ENCODE results near the gene SPECC1.
A peak's percentile ranks its signal among the peaks of the same experiment; 100 is the strongest.

SPECC1 gene

GRCh38 chr17:20121359-20122253 is 112.4 kb downstream of the SPECC1 start:
- Histone ChIP-seq H3K9me3 (ENCODE audit: insufficient read depth, low read depth, low read length) (no peaks in the 10 kb centered on the region), H3K36me3 (ENCODE audit: insufficient read depth, low read length) (no peaks in the 10 kb centered on the region), H3K27ac (ENCODE audit: low read depth, low read length) (no peak overlapping the region), H3K4me3 (ENCODE audit: low read length) (no peak overlapping the region), H3K27me3 (ENCODE audit: insufficient read depth, low read length) (no peaks in the 10 kb centered on the region), H3K9ac (ENCODE audit: low read depth, low read length) (no peak overlapping the region), H3K4me1 (ENCODE audit: insufficient read depth, low read length) (no peaks in the 10 kb centered on the region)
- WGBS, result 66% methylated on average over 11 of the region's 11 CpGs

- 92% methylated on average over 8 of the region's 8 CpGs for WGBS
- H3K27ac ChIP-seq (ENCODE audit: low read depth, low read length), result no peak overlapping the region
- no peak overlapping the region for H3K4me3 ChIP-seq (ENCODE audit: low read length)
Measured at GRCh38 chr17:20122254-20122879, 113.2 kb downstream of the SPECC1 start.

GRCh38 chr17:20123209-20123608 is 114.0 kb downstream of the SPECC1 start:
- H3K4me3 ChIP-seq (ENCODE audit: low read length), result no peak overlapping the region
- H3K4me1 ChIP-seq (ENCODE audit: insufficient read depth, low read length), result no peaks in the 10 kb centered on the region
- no peak overlapping the region for H3K27ac ChIP-seq (ENCODE audit: low read depth, low read length)
- H3K36me3 ChIP-seq (ENCODE audit: insufficient read depth, low read length), result no peaks in the 10 kb centered on the region
- no peak overlapping the region for H3K9ac ChIP-seq (ENCODE audit: low read depth, low read length)
- 84% methylated on average over 4 of the region's 4 CpGs for WGBS
- H3K9me3 ChIP-seq (ENCODE audit: insufficient read depth, low read depth, low read length), result no peaks in the 10 kb centered on the region
- H3K27me3 ChIP-seq (ENCODE audit: insufficient read depth, low read length), result no peaks in the 10 kb centered on the region

More at GRCh38 chr17:20122254-20122879, 113.2 kb downstream of the SPECC1 start:
- H3K4me1 ChIP-seq (ENCODE audit: insufficient read depth, low read length), result no peaks in the 10 kb centered on the region
- no peaks in the 10 kb centered on the region for H3K36me3 ChIP-seq (ENCODE audit: insufficient read depth, low read length)
- no peak overlapping the region for H3K9ac ChIP-seq (ENCODE audit: low read depth, low read length)
- H3K9me3 ChIP-seq (ENCODE audit: insufficient read depth, low read depth, low read length), result no peaks in the 10 kb centered on the region
- no peaks in the 10 kb centered on the region for H3K27me3 ChIP-seq (ENCODE audit: insufficient read depth, low read length)

GRCh38 chr17:20125724-20126123 is 116.6 kb downstream of the SPECC1 start:
- Histone ChIP-seq H3K4me3 (ENCODE audit: low read length) (no peak overlapping the region), H3K9me3 (ENCODE audit: insufficient read depth, low read depth, low read length) (peaks cover 5% of the 10 kb centered on the region; the same call in 1 of the 2 replicates), H3K27me3 (ENCODE audit: insufficient read depth, low read length) (no peaks in the 10 kb centered on the region), H3K27ac (ENCODE audit: low read depth, low read length) (no peak overlapping the region), H3K9ac (ENCODE audit: low read depth, low read length) (no peak overlapping the region), H3K4me1 (ENCODE audit: insufficient read depth, low read length) (no peaks in the 10 kb centered on the region), H3K36me3 (ENCODE audit: insufficient read depth, low read length) (no peaks in the 10 kb centered on the region)
- 93% methylated on average over 6 of the region's 6 CpGs for WGBS

- Histone ChIP-seq H3K27me3 (ENCODE audit: insufficient read depth, low read length) (no peaks in the 10 kb centered on the region), H3K9me3 (ENCODE audit: insufficient read depth, low read depth, low read length) (peaks cover 12% of the 10 kb centered on the region; the same call in 1 of the 2 replicates), H3K4me3 (ENCODE audit: low read length) (no peak overlapping the region), H3K4me1 (ENCODE audit: insufficient read depth, low read length) (no peaks in the 10 kb centered on the region), H3K36me3 (ENCODE audit: insufficient read depth, low read length) (no peaks in the 10 kb centered on the region), H3K9ac (ENCODE audit: low read depth, low read length) (no peak overlapping the region), H3K27ac (ENCODE audit: low read depth, low read length) (no peak overlapping the region)
- 94% methylated on average over 6 of the region's 6 CpGs for WGBS
Measured at GRCh38 chr17:20127360-20128035, 118.3 kb downstream of the SPECC1 start.

GRCh38 chr17:20128036-20128667 is 119.0 kb downstream of the SPECC1 start:
- Histone ChIP-seq H3K27ac (ENCODE audit: low read depth, low read length) (no peak overlapping the region), H3K9me3 (ENCODE audit: insufficient read depth, low read depth, low read length) (peaks cover 12% of the 10 kb centered on the region; the same call in 1 of the 2 replicates), H3K4me1 (ENCODE audit: insufficient read depth, low read length) (peaks cover 2% of the 10 kb centered on the region), H3K27me3 (ENCODE audit: insufficient read depth, low read length) (no peaks in the 10 kb centered on the region), H3K9ac (ENCODE audit: low read depth, low read length) (no peak overlapping the region), H3K36me3 (ENCODE audit: insufficient read depth, low read length) (no peaks in the 10 kb centered on the region), H3K4me3 (ENCODE audit: low read length) (no peak overlapping the region)
- WGBS, result 91% methylated on average over 3 of the region's 4 CpGs

- Histone ChIP-seq H3K9me3 (ENCODE audit: insufficient read depth, low read depth, low read length) (peaks cover 12% of the 10 kb centered on the region; the same call in 1 of the 2 replicates), H3K4me3 (ENCODE audit: low read length) (0 out of 2 replicates have a peak overlapping the region, but pooled peaks have one; percentile 6), H3K36me3 (ENCODE audit: insufficient read depth, low read length) (no peaks in the 10 kb centered on the region), H3K4me1 (ENCODE audit: insufficient read depth, low read length) (peaks cover 14% of the 10 kb centered on the region), H3K27ac (ENCODE audit: low read depth, low read length) (peak overlapping the region; percentile 73; the same call in 1 of the 2 replicates), H3K27me3 (ENCODE audit: insufficient read depth, low read length) (no peaks in the 10 kb centered on the region), H3K9ac (ENCODE audit: low read depth, low read length) (no peak overlapping the region)
- 29% methylated on average over 3 of the region's 5 CpGs for WGBS
Measured at GRCh38 chr17:20133517-20133916, 124.4 kb downstream of the SPECC1 start.

GRCh38 chr17:20141198-20141972 is 132.2 kb downstream of the SPECC1 start:
- Histone ChIP-seq H3K4me3 (ENCODE audit: low read length) (no peak overlapping the region), H3K9ac (ENCODE audit: low read depth, low read length) (no peak overlapping the region), H3K27ac (ENCODE audit: low read depth, low read length) (no peak overlapping the region), H3K4me1 (ENCODE audit: insufficient read depth, low read length) (peaks cover 20% of the 10 kb centered on the region), H3K9me3 (ENCODE audit: insufficient read depth, low read depth, low read length) (no peaks in the 10 kb centered on the region), H3K36me3 (ENCODE audit: insufficient read depth, low read length) (no peaks in the 10 kb centered on the region), H3K27me3 (ENCODE audit: insufficient read depth, low read length) (no peaks in the 10 kb centered on the region)
- 56% methylated on average over 10 of the region's 10 CpGs for WGBS

GRCh38 chr17:20142268-20142667 is 133.1 kb downstream of the SPECC1 start:
- H3K9ac ChIP-seq (ENCODE audit: low read depth, low read length), result no peak overlapping the region
- H3K4me3 ChIP-seq (ENCODE audit: low read length), result no peak overlapping the region
- 95% methylated on average over 6 of the region's 6 CpGs for WGBS
- H3K4me1 ChIP-seq (ENCODE audit: insufficient read depth, low read length), result peaks cover 20% of the 10 kb centered on the region
- H3K36me3 ChIP-seq (ENCODE audit: insufficient read depth, low read length), result no peaks in the 10 kb centered on the region
- H3K27me3 ChIP-seq (ENCODE audit: insufficient read depth, low read length), result no peaks in the 10 kb centered on the region
- no peaks in the 10 kb centered on the region for H3K9me3 ChIP-seq (ENCODE audit: insufficient read depth, low read depth, low read length)
- no peak overlapping the region for H3K27ac ChIP-seq (ENCODE audit: low read depth, low read length)

- no peaks in the 10 kb centered on the region for H3K27me3 ChIP-seq (ENCODE audit: insufficient read depth, low read length)
- no peak overlapping the region for H3K27ac ChIP-seq (ENCODE audit: low read depth, low read length)
- no peak overlapping the region for H3K9ac ChIP-seq (ENCODE audit: low read depth, low read length)
- no peaks in the 10 kb centered on the region for H3K9me3 ChIP-seq (ENCODE audit: insufficient read depth, low read depth, low read length)
- peaks cover 20% of the 10 kb centered on the region for H3K4me1 ChIP-seq (ENCODE audit: insufficient read depth, low read length)
- H3K4me3 ChIP-seq (ENCODE audit: low read length), result no peak overlapping the region
- no peaks in the 10 kb centered on the region for H3K36me3 ChIP-seq (ENCODE audit: insufficient read depth, low read length)
- 92% methylated on average over 8 of the region's 8 CpGs for WGBS
Measured at GRCh38 chr17:20143740-20144139, 134.6 kb downstream of the SPECC1 start.

Measured in HUES64 (cell line).